GM23338 (cell line): ENCODE data around the gene CATSPER3. TPM values are rescaled to one million over a fixed set of nuclear protein-coding genes. Genes with fewer than 3 reads are reported as not detected.

Experiments used
- ATAC-seq: fragments of 200-7000 bp; cut with Tn5 transposase; 3 replicates; pipeline ENCODE4 v1.9.1; 2020
- DNase-seq: peaks from one replicate; pipeline ENCODE4 v3.0.0-alpha.2; 2015; ENCODE audit warnings: low spot score
- H2AFZ ChIP-seq: fragments of 200-600 bp; sonication (generic); 2 replicates; pipeline ENCODE4 v1.8.0; 2016; ENCODE audit warnings: antibody characterized with exemption, mild to moderate bottlenecking, moderate library complexity
- H3F3A ChIP-seq: fragments of 200-600 bp; sonication (generic); replicated peaks from 2 replicates; pipeline ENCODE4 v1.8.0; 2017; ENCODE audit warnings: antibody characterized with exemption, mixed run types, low read depth
- H3K27ac ChIP-seq: fragments of 200-600 bp; sonication (generic); 2 replicates; pipeline ENCODE4 v1.6.1; 2016; ENCODE audit warnings: low read depth
- H3K27me3 ChIP-seq: fragments of 200-600 bp; sonication (generic); 2 replicates; pipeline ENCODE4 v1.8.0; 2016; ENCODE audit warnings: mild to moderate bottlenecking, mixed run types, moderate library complexity; ENCODE audit not compliant: insufficient read depth
- H3K36me3 ChIP-seq: fragments of 200-600 bp; sonication (generic); 2 replicates; pipeline ENCODE4 v1.8.0; 2016; ENCODE audit warnings: mild to moderate bottlenecking; ENCODE audit not compliant: insufficient read depth
- H3K4me1 ChIP-seq: fragments of 200-600 bp; sonication (generic); 2 replicates; pipeline ENCODE4 v1.8.0; 2016; ENCODE audit warnings: mild to moderate bottlenecking, moderate library complexity; ENCODE audit not compliant: insufficient read depth
- H3K4me2 ChIP-seq: fragments of 200-600 bp; sonication (generic); 2 replicates; pipeline ENCODE4 v1.7.1; 2017; ENCODE audit warnings: mixed run types
- H3K4me3 ChIP-seq: fragments of 200-600 bp; sonication (generic); 2 replicates; pipeline ENCODE4 v1.6.1; 2016; ENCODE audit warnings: mixed run types
- H3K79me2 ChIP-seq: fragments of 200-600 bp; sonication (generic); replicated peaks from 2 replicates; pipeline ENCODE4 v1.8.0; 2017; ENCODE audit warnings: mild to moderate bottlenecking; ENCODE audit not compliant: insufficient read depth
- H3K9me2 ChIP-seq: fragments of 200-600 bp; sonication (generic); 2 replicates; pipeline ENCODE4 v1.8.0; 2017; ENCODE audit not compliant: insufficient read depth
- H4K20me1 ChIP-seq: fragments of 200-600 bp; sonication (generic); replicated peaks from 2 replicates; pipeline ENCODE4 v1.8.0; 2017; ENCODE audit warnings: mild to moderate bottlenecking; ENCODE audit not compliant: insufficient read depth
- H3K27ac Mint-ChIP-seq: 2 replicates; pipeline ENCODE4 v1.8.0; 2020; ENCODE audit warnings: inconsistent platforms, mild to moderate bottlenecking, moderate library complexity, mixed read lengths
- H3K27me3 Mint-ChIP-seq: 3 replicates; pipeline ENCODE4 v1.8.0; 2022; ENCODE audit warnings: low read depth, mild to moderate bottlenecking, moderate library complexity, mixed read lengths, inconsistent platforms; ENCODE audit not compliant: insufficient read depth, poor library complexity
- H3K36me3 Mint-ChIP-seq: 3 replicates; pipeline ENCODE4 v1.8.0; 2021; ENCODE audit warnings: low read depth, mild to moderate bottlenecking, inconsistent platforms, moderate library complexity, mixed read lengths
- H3K4me1 Mint-ChIP-seq: 3 replicates; pipeline ENCODE4 v1.8.0; 2020; ENCODE audit warnings: mild to moderate bottlenecking, inconsistent platforms, mixed read lengths
- H3K4me3 Mint-ChIP-seq: 3 replicates; pipeline ENCODE4 v1.8.0; 2021; ENCODE audit warnings: moderate library complexity, mild to moderate bottlenecking, inconsistent platforms, mixed read lengths
- H3K9me3 Mint-ChIP-seq: 3 replicates; pipeline ENCODE4 v1.8.0; 2020; ENCODE audit warnings: moderate library complexity, mild to moderate bottlenecking, inconsistent platforms, mixed read lengths
- CREB1 ChIP-seq: fragments of 250-450 bp; sonication (Bioruptor Pico); IDR thresholded peaks from 2 replicates; pipeline ENCODE4 v1.5.0; 2020; ENCODE audit warnings: low read depth, mild to moderate bottlenecking, moderate library complexity
- CTCF ChIP-seq, 2 experiments: fragments of 200-600 bp in 1 of 2; sonication (generic) in 1 of 2; conservative IDR thresholded peaks; 2 replicates each; pipeline versions ENCODE4 v1.5.1 to v1.6.1; 2016 to 2017; ENCODE audit warnings: antibody characterized with exemption in 2 of 2, low read depth in 2 of 2, mild to moderate bottlenecking in 2 of 2, moderate library complexity in 1 of 2
- ETS1 ChIP-seq: IDR thresholded peaks from 2 replicates; pipeline ENCODE4 v1.6.1; 2016; ENCODE audit warnings: antibody characterized with exemption
- EZH2 ChIP-seq: fragments of 200-600 bp; sonication (generic); IDR thresholded peaks from one replicate; pipeline ENCODE4 v1.8.0; 2017; ENCODE audit warnings: antibody characterized with exemption, mild to moderate bottlenecking, low read depth; ENCODE audit not compliant: unreplicated experiment
- EZH2phosphoT487 ChIP-seq: fragments of 200-600 bp; sonication (generic); IDR thresholded peaks from one replicate; pipeline ENCODE4 v1.8.1; 2018; ENCODE audit warnings: antibody characterized with exemption; ENCODE audit not compliant: unreplicated experiment
- JUNB ChIP-seq: IDR thresholded peaks from one replicate; pipeline ENCODE4 v1.6.1; 2016; ENCODE audit warnings: antibody characterized with exemption; ENCODE audit not compliant: unreplicated experiment
- NANOG ChIP-seq: IDR thresholded peaks from 2 replicates; pipeline ENCODE4 v1.6.1; 2016; ENCODE audit warnings: antibody characterized with exemption, borderline replicate concordance
- POLR2AphosphoS5 ChIP-seq: IDR thresholded peaks from 2 replicates; pipeline ENCODE4 v1.6.1; 2016; ENCODE audit warnings: antibody characterized with exemption, low read depth
- STAT1 ChIP-seq: IDR thresholded peaks from one replicate; pipeline ENCODE4 v1.6.1; 2016; ENCODE audit warnings: antibody characterized with exemption; ENCODE audit not compliant: unreplicated experiment
- ZNF114 ChIP-seq: fragments of 250-450 bp; sonication (Bioruptor Pico); IDR thresholded peaks from 2 replicates; pipeline ENCODE4 v1.5.0; 2020; ENCODE audit warnings: mild to moderate bottlenecking, moderate library complexity
- ZNF331 ChIP-seq: fragments of 250-450 bp; sonication (Bioruptor Pico); IDR thresholded peaks from 2 replicates; pipeline ENCODE4 v1.5.0; 2020; ENCODE audit warnings: low read depth, mild to moderate bottlenecking, moderate library complexity
- polyA plus RNA-seq: library from polyadenylated mRNA; unstranded; fragments of >200 nt; fragmentation: Nextera tagmentation; extraction: Ambion mirVana; gene quantifications from 2 replicates; pipeline ENCODE4 v1.2.1, GENCODE V29; 2016
- total RNA-seq: library from RNA; depleted of rRNA; stranded (reverse); fragments of >200 nt; shearing (Covaris generic); gene quantifications from 2 replicates; pipeline ENCODE4 v1.2.3, GENCODE V29; 2014
- TF ChIP-seq, protein P1 (sequence below): IDR thresholded peaks from one replicate; pipeline ENCODE4 v1.6.1; 2018; ENCODE audit warnings: antibody characterized with exemption; ENCODE audit not compliant: unreplicated experiment
- TF ChIP-seq, protein P2 (sequence below): fragments of 250-450 bp; sonication (Bioruptor Pico); IDR thresholded peaks from 2 replicates; pipeline ENCODE4 v1.5.0; 2020; ENCODE audit warnings: mild to moderate bottlenecking, moderate library complexity

CATSPER3 gene
- total and polyA plus RNA-seq, 2 experiments from 2014 or later, result 0.19 TPM; not detected in 1

DNA sequence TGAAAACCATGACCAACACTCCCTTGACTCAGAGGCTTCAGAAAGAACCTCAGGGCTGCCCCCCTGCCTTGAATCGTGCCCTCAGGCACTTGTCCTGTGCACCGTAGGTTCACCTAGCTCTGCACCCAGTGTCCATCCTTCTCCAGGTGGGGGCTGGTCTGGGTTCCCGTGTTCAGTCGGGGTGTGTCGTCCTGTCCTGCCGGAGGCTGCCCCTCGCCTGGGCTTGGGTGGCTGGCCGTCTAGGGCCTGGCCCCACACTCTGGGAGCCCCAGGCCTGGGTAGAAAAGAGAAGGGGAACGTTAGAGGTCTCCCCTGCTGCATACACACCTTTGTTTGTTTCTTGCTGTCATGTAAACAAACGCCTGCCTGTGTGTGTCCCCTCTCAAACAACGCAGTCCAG is 29.3 kb downstream of the CATSPER3 start:
- no peaks in the 10 kb centered on the region; the same call in 1 of the 3 replicates for H3K4me1 Mint-ChIP-seq
- Histone ChIP-seq H3K4me1 (peaks cover 4% of the 10 kb centered on the region; the same call in 1 of the 2 replicates), H3K4me3 (no peak overlapping the region), H3K36me3 (no peaks in the 10 kb centered on the region), H2AFZ (no peak overlapping the region), H3F3A (no peaks in the 10 kb centered on the region), H4K20me1 (no peaks in the 10 kb centered on the region), H3K27me3 (no peaks in the 10 kb centered on the region), H3K4me2 (no peak overlapping the region), H3K79me2 (no peaks in the 10 kb centered on the region), H3K9me2 (no peaks in the 10 kb centered on the region), H3K27ac (no peak overlapping the region)
- H3K27ac Mint-ChIP-seq, result no peak overlapping the region
- no peak overlapping the region for H3K4me3 Mint-ChIP-seq
- no peak for DNase-seq
- H3K9me3 Mint-ChIP-seq, result no peaks in the 10 kb centered on the region; the same call in 2 of the 3 replicates
- TF ChIP-seq CREB1 (CRISPR knock-in tag) (no peak), CTCF (conservative IDR thresholded peaks at IDR 0.05; ENCODE audit: low read depth in 2 of 2) (no peak), ZNF331 (CRISPR knock-in tag) (no peak), ZNF114 (CRISPR knock-in tag) (no peak), STAT1 (no peak), NANOG (no peak), EZH2 (no peak), ETS1 (no peak), EZH2phosphoT487 (no peak), POLR2AphosphoS5 (no peak), JUNB (no peak)
- TF ChIP-seq, protein P1, sequence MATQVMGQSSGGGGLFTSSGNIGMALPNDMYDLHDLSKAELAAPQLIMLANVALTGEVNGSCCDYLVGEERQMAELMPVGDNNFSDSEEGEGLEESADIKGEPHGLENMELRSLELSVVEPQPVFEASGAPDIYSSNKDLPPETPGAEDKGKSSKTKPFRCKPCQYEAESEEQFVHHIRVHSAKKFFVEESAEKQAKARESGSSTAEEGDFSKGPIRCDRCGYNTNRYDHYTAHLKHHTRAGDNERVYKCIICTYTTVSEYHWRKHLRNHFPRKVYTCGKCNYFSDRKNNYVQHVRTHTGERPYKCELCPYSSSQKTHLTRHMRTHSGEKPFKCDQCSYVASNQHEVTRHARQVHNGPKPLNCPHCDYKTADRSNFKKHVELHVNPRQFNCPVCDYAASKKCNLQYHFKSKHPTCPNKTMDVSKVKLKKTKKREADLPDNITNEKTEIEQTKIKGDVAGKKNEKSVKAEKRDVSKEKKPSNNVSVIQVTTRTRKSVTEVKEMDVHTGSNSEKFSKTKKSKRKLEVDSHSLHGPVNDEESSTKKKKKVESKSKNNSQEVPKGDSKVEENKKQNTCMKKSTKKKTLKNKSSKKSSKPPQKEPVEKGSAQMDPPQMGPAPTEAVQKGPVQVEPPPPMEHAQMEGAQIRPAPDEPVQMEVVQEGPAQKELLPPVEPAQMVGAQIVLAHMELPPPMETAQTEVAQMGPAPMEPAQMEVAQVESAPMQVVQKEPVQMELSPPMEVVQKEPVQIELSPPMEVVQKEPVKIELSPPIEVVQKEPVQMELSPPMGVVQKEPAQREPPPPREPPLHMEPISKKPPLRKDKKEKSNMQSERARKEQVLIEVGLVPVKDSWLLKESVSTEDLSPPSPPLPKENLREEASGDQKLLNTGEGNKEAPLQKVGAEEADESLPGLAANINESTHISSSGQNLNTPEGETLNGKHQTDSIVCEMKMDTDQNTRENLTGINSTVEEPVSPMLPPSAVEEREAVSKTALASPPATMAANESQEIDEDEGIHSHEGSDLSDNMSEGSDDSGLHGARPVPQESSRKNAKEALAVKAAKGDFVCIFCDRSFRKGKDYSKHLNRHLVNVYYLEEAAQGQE, result no peak
- TF ChIP-seq, protein P2, sequence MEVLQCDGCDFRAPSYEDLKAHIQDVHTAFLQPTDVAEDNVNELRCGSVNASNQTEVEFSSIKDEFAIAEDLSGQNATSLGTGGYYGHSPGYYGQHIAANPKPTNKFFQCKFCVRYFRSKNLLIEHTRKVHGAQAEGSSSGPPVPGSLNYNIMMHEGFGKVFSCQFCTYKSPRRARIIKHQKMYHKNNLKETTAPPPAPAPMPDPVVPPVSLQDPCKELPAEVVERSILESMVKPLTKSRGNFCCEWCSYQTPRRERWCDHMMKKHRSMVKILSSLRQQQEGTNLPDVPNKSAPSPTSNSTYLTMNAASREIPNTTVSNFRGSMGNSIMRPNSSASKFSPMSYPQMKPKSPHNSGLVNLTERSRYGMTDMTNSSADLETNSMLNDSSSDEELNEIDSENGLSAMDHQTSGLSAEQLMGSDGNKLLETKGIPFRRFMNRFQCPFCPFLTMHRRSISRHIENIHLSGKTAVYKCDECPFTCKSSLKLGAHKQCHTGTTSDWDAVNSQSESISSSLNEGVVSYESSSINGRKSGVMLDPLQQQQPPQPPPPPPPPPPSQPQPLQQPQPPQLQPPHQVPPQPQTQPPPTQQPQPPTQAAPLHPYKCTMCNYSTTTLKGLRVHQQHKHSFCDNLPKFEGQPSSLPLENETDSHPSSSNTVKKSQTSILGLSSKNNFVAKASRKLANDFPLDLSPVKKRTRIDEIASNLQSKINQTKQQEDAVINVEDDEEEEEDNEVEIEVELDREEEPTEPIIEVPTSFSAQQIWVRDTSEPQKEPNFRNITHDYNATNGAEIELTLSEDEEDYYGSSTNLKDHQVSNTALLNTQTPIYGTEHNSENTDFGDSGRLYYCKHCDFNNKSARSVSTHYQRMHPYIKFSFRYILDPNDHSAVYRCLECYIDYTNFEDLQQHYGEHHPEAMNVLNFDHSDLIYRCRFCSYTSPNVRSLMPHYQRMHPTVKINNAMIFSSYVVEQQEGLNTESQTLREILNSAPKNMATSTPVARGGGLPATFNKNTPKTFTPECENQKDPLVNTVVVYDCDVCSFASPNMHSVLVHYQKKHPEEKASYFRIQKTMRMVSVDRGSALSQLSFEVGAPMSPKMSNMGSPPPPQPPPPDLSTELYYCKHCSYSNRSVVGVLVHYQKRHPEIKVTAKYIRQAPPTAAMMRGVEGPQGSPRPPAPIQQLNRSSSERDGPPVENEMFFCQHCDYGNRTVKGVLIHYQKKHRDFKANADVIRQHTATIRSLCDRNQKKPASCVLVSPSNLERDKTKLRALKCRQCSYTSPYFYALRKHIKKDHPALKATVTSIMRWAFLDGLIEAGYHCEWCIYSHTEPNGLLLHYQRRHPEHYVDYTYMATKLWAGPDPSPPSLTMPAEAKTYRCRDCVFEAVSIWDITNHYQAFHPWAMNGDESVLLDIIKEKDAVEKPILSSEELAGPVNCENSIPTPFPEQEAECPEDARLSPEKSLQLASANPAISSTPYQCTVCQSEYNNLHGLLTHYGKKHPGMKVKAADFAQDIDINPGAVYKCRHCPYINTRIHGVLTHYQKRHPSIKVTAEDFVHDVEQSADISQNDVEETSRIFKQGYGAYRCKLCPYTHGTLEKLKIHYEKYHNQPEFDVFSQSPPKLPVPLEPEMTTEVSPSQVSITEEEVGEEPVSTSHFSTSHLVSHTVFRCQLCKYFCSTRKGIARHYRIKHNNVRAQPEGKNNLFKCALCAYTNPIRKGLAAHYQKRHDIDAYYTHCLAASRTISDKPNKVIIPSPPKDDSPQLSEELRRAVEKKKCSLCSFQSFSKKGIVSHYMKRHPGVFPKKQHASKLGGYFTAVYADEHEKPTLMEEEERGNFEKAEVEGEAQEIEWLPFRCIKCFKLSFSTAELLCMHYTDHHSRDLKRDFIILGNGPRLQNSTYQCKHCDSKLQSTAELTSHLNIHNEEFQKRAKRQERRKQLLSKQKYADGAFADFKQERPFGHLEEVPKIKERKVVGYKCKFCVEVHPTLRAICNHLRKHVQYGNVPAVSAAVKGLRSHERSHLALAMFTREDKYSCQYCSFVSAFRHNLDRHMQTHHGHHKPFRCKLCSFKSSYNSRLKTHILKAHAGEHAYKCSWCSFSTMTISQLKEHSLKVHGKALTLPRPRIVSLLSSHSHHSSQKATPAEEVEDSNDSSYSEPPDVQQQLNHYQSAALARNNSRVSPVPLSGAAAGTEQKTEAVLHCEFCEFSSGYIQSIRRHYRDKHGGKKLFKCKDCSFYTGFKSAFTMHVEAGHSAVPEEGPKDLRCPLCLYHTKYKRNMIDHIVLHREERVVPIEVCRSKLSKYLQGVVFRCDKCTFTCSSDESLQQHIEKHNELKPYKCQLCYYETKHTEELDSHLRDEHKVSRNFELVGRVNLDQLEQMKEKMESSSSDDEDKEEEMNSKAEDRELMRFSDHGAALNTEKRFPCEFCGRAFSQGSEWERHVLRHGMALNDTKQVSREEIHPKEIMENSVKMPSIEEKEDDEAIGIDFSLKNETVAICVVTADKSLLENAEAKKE (CRISPR knock-in tag), result no peak
- H3K36me3 Mint-ChIP-seq, result no peaks in the 10 kb centered on the region
- no peak for ATAC-seq
- peaks cover 3% of the 10 kb centered on the region for H3K27me3 Mint-ChIP-seq
